Activated CD4-positive, CD25-positive, alpha-beta regulatory T cell treated with anti-CD3 and anti-CD28 coated beads, Interleukin-2, amount 50 U/mL, for 72 hours (primary cell): ENCODE data around the gene FOXJ2.
"Not testable (repeated sequence)": the region's sequence is repeated elsewhere in the genome, so short reads cannot be mapped to it uniquely, and the experiment has no call there.

Experiments
- DNase-seq: peaks from one replicate; pipeline ENCODE4 v3.0.0; 2021

Gene FOXJ2

GRCh38 chr12:8071820-8072219, 39.3 kb downstream of the FOXJ2 start:
- not testable (repeated sequence) for DNase-seq

- DNase-seq = no peak
Measured at GRCh38 chr12:8075935-8076334, 43.4 kb downstream of the FOXJ2 start.

GRCh38 chr12:8076366-8076765, 43.9 kb downstream of the FOXJ2 start:
- DNase-seq = no peak

GRCh38 chr12:8077207-8077606, 44.7 kb downstream of the FOXJ2 start:
- no peak for DNase-seq

- DNase-seq = no peak
Measured at GRCh38 chr12:8078398-8078797, 45.9 kb downstream of the FOXJ2 start.

- DNase-seq = no peak
Measured at GRCh38 chr12:8078916-8079315, 46.4 kb downstream of the FOXJ2 start.

- DNase-seq = no peak
Measured at GRCh38 chr12:8080120-8080519, 47.6 kb downstream of the FOXJ2 start.

GRCh38 chr12:8081251-8081920, 48.9 kb downstream of the FOXJ2 start:
- no peak for DNase-seq

GRCh38 chr12:8082808-8083100, 50.2 kb downstream of the FOXJ2 start:
- DNase-seq = no peak

GRCh38 chr12:8084351-8084750, 51.8 kb downstream of the FOXJ2 start:
- DNase-seq = not testable (repeated sequence)

GRCh38 chr12:8087666-8088065, 55.1 kb downstream of the FOXJ2 start:
- DNase-seq = no peak

GRCh38 chr12:8088574-8088973, 56.1 kb downstream of the FOXJ2 start:
- DNase-seq = no peak

- not testable (repeated sequence) for DNase-seq
Measured at GRCh38 chr12:8089277-8089676, 56.8 kb downstream of the FOXJ2 start.

GRCh38 chr12:8089716-8090115, 57.2 kb downstream of the FOXJ2 start:
- DNase-seq = no peak

GRCh38 chr12:8093291-8093690, 60.8 kb downstream of the FOXJ2 start:
- no peak for DNase-seq

- DNase-seq = no peak
Measured at GRCh38 chr12:8096281-8096915, 63.9 kb downstream of the FOXJ2 start.

GRCh38 chr12:8099235-8099634, 66.7 kb downstream of the FOXJ2 start:
- no peak for DNase-seq
